Measurements from ENCODE around the gene ZNF398.

DNA sequence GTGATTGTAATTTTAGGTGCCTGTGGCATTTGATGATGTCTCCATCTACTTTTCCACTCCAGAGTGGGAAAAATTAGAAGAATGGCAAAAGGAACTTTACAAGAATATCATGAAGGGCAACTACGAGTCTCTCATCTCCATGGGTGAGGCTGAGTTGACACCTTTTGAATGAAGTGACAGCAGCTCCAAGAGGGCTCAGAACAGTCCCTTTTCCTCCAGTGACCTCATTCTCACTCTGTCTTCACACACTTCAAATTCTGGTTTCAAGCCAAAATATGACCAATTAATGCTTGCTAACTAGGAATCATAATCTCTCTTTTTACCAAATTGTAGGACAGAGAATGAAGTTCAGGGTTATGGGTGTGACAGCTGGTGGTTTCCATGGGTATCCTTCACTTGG, 18.9 kb downstream of the ZNF398 start:
- TF ChIP-seq, protein P1, sequence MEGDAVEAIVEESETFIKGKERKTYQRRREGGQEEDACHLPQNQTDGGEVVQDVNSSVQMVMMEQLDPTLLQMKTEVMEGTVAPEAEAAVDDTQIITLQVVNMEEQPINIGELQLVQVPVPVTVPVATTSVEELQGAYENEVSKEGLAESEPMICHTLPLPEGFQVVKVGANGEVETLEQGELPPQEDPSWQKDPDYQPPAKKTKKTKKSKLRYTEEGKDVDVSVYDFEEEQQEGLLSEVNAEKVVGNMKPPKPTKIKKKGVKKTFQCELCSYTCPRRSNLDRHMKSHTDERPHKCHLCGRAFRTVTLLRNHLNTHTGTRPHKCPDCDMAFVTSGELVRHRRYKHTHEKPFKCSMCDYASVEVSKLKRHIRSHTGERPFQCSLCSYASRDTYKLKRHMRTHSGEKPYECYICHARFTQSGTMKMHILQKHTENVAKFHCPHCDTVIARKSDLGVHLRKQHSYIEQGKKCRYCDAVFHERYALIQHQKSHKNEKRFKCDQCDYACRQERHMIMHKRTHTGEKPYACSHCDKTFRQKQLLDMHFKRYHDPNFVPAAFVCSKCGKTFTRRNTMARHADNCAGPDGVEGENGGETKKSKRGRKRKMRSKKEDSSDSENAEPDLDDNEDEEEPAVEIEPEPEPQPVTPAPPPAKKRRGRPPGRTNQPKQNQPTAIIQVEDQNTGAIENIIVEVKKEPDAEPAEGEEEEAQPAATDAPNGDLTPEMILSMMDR (IDR thresholded peaks at IDR 0.05; ENCODE audit: insufficient read depth, low read length): no peak
- TF ChIP-seq POLR2AphosphoS5 (IDR thresholded peaks at IDR 0.05; ENCODE audit: low read depth) (no peak), GABPA (IDR thresholded peaks at IDR 0.05; ENCODE audit: low read depth) (no peak), SPI1 (IDR thresholded peaks at IDR 0.05; ENCODE audit: borderline replicate concordance, low read depth) (no peak)
- TF ChIP-seq, protein P2, sequence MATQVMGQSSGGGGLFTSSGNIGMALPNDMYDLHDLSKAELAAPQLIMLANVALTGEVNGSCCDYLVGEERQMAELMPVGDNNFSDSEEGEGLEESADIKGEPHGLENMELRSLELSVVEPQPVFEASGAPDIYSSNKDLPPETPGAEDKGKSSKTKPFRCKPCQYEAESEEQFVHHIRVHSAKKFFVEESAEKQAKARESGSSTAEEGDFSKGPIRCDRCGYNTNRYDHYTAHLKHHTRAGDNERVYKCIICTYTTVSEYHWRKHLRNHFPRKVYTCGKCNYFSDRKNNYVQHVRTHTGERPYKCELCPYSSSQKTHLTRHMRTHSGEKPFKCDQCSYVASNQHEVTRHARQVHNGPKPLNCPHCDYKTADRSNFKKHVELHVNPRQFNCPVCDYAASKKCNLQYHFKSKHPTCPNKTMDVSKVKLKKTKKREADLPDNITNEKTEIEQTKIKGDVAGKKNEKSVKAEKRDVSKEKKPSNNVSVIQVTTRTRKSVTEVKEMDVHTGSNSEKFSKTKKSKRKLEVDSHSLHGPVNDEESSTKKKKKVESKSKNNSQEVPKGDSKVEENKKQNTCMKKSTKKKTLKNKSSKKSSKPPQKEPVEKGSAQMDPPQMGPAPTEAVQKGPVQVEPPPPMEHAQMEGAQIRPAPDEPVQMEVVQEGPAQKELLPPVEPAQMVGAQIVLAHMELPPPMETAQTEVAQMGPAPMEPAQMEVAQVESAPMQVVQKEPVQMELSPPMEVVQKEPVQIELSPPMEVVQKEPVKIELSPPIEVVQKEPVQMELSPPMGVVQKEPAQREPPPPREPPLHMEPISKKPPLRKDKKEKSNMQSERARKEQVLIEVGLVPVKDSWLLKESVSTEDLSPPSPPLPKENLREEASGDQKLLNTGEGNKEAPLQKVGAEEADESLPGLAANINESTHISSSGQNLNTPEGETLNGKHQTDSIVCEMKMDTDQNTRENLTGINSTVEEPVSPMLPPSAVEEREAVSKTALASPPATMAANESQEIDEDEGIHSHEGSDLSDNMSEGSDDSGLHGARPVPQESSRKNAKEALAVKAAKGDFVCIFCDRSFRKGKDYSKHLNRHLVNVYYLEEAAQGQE (IDR thresholded peaks at IDR 0.05; ENCODE audit: insufficient replicate concordance, low read depth): no peak

Data from HL-60 (cell line).